ENCODE measurements around the gene JMJD8.

- TF ChIP-seq POLR2A (IDR thresholded peaks at IDR 0.05) = no peak
- no peak for TF ChIP-seq CTCF (IDR thresholded peaks at IDR 0.05 in 4 of 5, conservative IDR thresholded peaks at IDR 0.05 in 1 of 5)
Measured at GRCh38 chr16:707062-707538, 23.0 kb upstream of the JMJD8 start.
